IMR-90 (cell line): ENCODE data around the gene SYNGR1. TPM values are rescaled to one million over a fixed set of nuclear protein-coding genes. Genes with fewer than 3 reads are reported as not detected.

Experiments used
- ATAC-seq: fragments of 200-7000 bp; cut with Tn5 transposase; 2 replicates; pipeline ENCODE4 v1.9.1; 2020; ENCODE audit warnings: low read depth, mild to moderate bottlenecking, moderate library complexity
- BruUV-seq: library from RNA; stranded (reverse); fragments of 400-500 nt; replicated peaks from 2 replicates; lab custom pipeline; 2021; lab: Mats Ljungman, UMichigan
- CTCF ChIA-PET: fragments of 300-600 bp; formaldehyde crosslinking; extraction: SDS; loops from one replicate; lab custom pipeline; 2021; ENCODE audit warnings: antibody characterized with exemption; lab: Yijun Ruan, JAX
- POLR2A ChIA-PET: fragments of 300-600 bp; sonication (Branson Sonifier 250); formaldehyde crosslinking; loops from one replicate; lab custom pipeline; 2022; ENCODE audit warnings: antibody characterized with exemption; ENCODE audit not compliant: unreplicated experiment; lab: Charles Lee
- DNase-seq: peaks from one replicate; pipeline ENCODE4 v3.0.0; 2013
- H2AFZ ChIP-seq: replicated peaks from 2 replicates; pipeline ENCODE3; 2013; ENCODE audit warnings: low read length, mild to moderate bottlenecking; ENCODE audit not compliant: poor library complexity
- H2AK5ac ChIP-seq: 2 replicates; pipeline ENCODE4 v1.6.1; 2013; ENCODE audit warnings: low read depth, low read length, inconsistent platforms
- H2AK9ac ChIP-seq: replicated peaks from 2 replicates; pipeline ENCODE3; 2013; ENCODE audit warnings: mild to moderate bottlenecking, low read depth, low read length, moderate library complexity; ENCODE audit not compliant: poor library complexity
- H2BK120ac ChIP-seq: 2 replicates; pipeline ENCODE4 v1.6.1; 2013; ENCODE audit warnings: low read depth, low read length, inconsistent platforms
- H2BK15ac ChIP-seq: 3 replicates; pipeline ENCODE4 v1.6.1; 2013; ENCODE audit warnings: low read depth, low read length, inconsistent platforms
- H2BK20ac ChIP-seq: 2 replicates; pipeline ENCODE4 v1.6.1; 2013; ENCODE audit warnings: low read depth, mild to moderate bottlenecking, inconsistent platforms, low read length, moderate library complexity
- H2BK5ac ChIP-seq: 2 replicates; pipeline ENCODE4 v1.6.1; 2013; ENCODE audit warnings: mild to moderate bottlenecking, low read depth, low read length, inconsistent platforms; ENCODE audit not compliant: poor library complexity, severe bottlenecking
- H3K14ac ChIP-seq: replicated peaks from 2 replicates; pipeline ENCODE4 v1.6.1; 2013; ENCODE audit warnings: low read depth, low read length, inconsistent platforms
- H3K18ac ChIP-seq: 2 replicates; pipeline ENCODE4 v1.6.1; 2013; ENCODE audit warnings: low read depth, low read length, control low read depth
- H3K23ac ChIP-seq: 2 replicates; pipeline ENCODE4 v1.6.1; 2013; ENCODE audit warnings: low read depth, low read length, inconsistent platforms
- H3K27ac ChIP-seq: 2 replicates; pipeline ENCODE4 v1.5.1; 2013; ENCODE audit warnings: mild to moderate bottlenecking, control low read depth, low read length; ENCODE audit not compliant: insufficient read depth
- H3K27me3 ChIP-seq: 2 replicates; pipeline ENCODE4 v1.6.1; 2013; ENCODE audit warnings: low read length; ENCODE audit not compliant: control insufficient read depth, insufficient read depth
- H3K36me3 ChIP-seq: 2 replicates; pipeline ENCODE4 v1.6.1; 2013; ENCODE audit warnings: low read length, mixed read lengths; ENCODE audit not compliant: control insufficient read depth, insufficient read depth
- H3K4ac ChIP-seq: 2 replicates; pipeline ENCODE4 v1.6.1; 2013; ENCODE audit warnings: low read depth, low read length, inconsistent platforms
- H3K4me1 ChIP-seq: 2 replicates; pipeline ENCODE4 v1.6.1; 2013; ENCODE audit warnings: low read length, mixed read lengths; ENCODE audit not compliant: control insufficient read depth, insufficient read depth
- H3K4me2 ChIP-seq: 2 replicates; pipeline ENCODE4 v1.6.1; 2013; ENCODE audit warnings: low read depth, mild to moderate bottlenecking, control low read depth, low read length, moderate library complexity
- H3K4me3 ChIP-seq: 2 replicates; pipeline ENCODE4 v1.5.1; 2013; ENCODE audit warnings: low read depth, mild to moderate bottlenecking, control low read depth, low read length, moderate library complexity; ENCODE audit not compliant: insufficient read depth
- H3K56ac ChIP-seq: 2 replicates; pipeline ENCODE4 v1.6.1; 2013; ENCODE audit warnings: low read length, inconsistent platforms; ENCODE audit not compliant: insufficient read depth; ENCODE audit errors: extremely low read depth
- H3K79me1 ChIP-seq, 2 experiments: 2 replicates each; pipeline ENCODE4 v1.6.1; 2013; ENCODE audit warnings: low read length in 2 of 2, inconsistent platforms in 1 of 2, low read depth in 1 of 2
- H3K9ac ChIP-seq: 2 replicates; pipeline ENCODE4 v1.6.1; 2013; ENCODE audit warnings: low read depth, low read length, control low read depth
- H3K9me1 ChIP-seq: 2 replicates; pipeline ENCODE4 v1.6.1; 2013; ENCODE audit warnings: low read length, inconsistent platforms; ENCODE audit not compliant: insufficient read depth
- H3K9me3 ChIP-seq: 2 replicates; pipeline ENCODE4 v1.6.1; 2013; ENCODE audit warnings: low read length; ENCODE audit not compliant: control insufficient read depth, insufficient read depth
- H4K20me1 ChIP-seq: 2 replicates; pipeline ENCODE4 v1.6.1; 2013; ENCODE audit warnings: low read length, inconsistent platforms; ENCODE audit not compliant: insufficient read depth
- H4K5ac ChIP-seq: 2 replicates; pipeline ENCODE4 v1.6.1; 2013; ENCODE audit warnings: mild to moderate bottlenecking, low read depth, low read length, control low read depth
- H4K8ac ChIP-seq, 2 experiments: 2 replicates each; pipeline ENCODE4 v1.6.1; 2013; ENCODE audit warnings: low read depth in 2 of 2, low read length in 2 of 2, control low read depth in 1 of 2, inconsistent platforms in 1 of 2
- H4K91ac ChIP-seq: 2 replicates; pipeline ENCODE4 v1.6.1; 2013; ENCODE audit warnings: low read depth, low read length, inconsistent platforms; ENCODE audit not compliant: insufficient read depth
- BHLHE40 ChIP-seq: fragments of 150-350 bp; IDR thresholded peaks from 2 replicates; pipeline ENCODE4 v1.6.1; 2016; ENCODE audit warnings: mild to moderate bottlenecking, low read depth, low read length
- CEBPB ChIP-seq: IDR thresholded peaks from 2 replicates; pipeline ENCODE4 v1.6.1; 2012; ENCODE audit warnings: low read depth, low read length, improper control_type of control experiment
- CHD1 ChIP-seq: IDR thresholded peaks from 2 replicates; pipeline ENCODE4 v1.6.1; 2012; ENCODE audit warnings: low read depth, low read length, improper control_type of control experiment
- CTCF ChIP-seq: conservative IDR thresholded peaks from 2 replicates; pipeline ENCODE4 v1.5.1; 2012; ENCODE audit warnings: mild to moderate bottlenecking, low read depth, low read length, improper control_type of control experiment
- ELK1 ChIP-seq: fragments of 150-350 bp; IDR thresholded peaks from 2 replicates; pipeline ENCODE4 v1.6.1; 2016; ENCODE audit warnings: low read depth, mild to moderate bottlenecking, low read length, moderate library complexity, borderline replicate concordance
- FOS ChIP-seq: fragments of 150-350 bp; IDR thresholded peaks from 2 replicates; pipeline ENCODE4 v1.6.1; 2016; ENCODE audit warnings: low read depth, low read length
- MAFK ChIP-seq: IDR thresholded peaks from 2 replicates; pipeline ENCODE4 v1.6.1; 2012; ENCODE audit warnings: low read depth, low read length, improper control_type of control experiment
- MAZ ChIP-seq: IDR thresholded peaks from 2 replicates; pipeline ENCODE4 v1.6.1; 2012; ENCODE audit warnings: low read depth, mild to moderate bottlenecking, low read length, improper control_type of control experiment, moderate library complexity, borderline replicate concordance
- MXI1 ChIP-seq: IDR thresholded peaks from 2 replicates; pipeline ENCODE4 v1.6.1; 2012; ENCODE audit warnings: low read depth, mild to moderate bottlenecking, low read length, moderate library complexity, borderline replicate concordance
- NFE2L2 ChIP-seq: fragments of 150-350 bp; IDR thresholded peaks from 2 replicates; pipeline ENCODE4 v1.6.1; 2016; ENCODE audit warnings: low read depth, mild to moderate bottlenecking, low read length
- POLR2A ChIP-seq: IDR thresholded peaks from 2 replicates; pipeline ENCODE4 v1.6.1; 2012; ENCODE audit warnings: mild to moderate bottlenecking, low read depth, low read length
- RAD21 ChIP-seq: IDR thresholded peaks from 2 replicates; pipeline ENCODE4 v1.6.1; 2012; ENCODE audit warnings: low read length, improper control_type of control experiment
- RCOR1 ChIP-seq: IDR thresholded peaks from 2 replicates; pipeline ENCODE4 v1.6.1; 2012; ENCODE audit warnings: mild to moderate bottlenecking, low read length, improper control_type of control experiment; ENCODE audit not compliant: insufficient replicate concordance
- RFX5 ChIP-seq: IDR thresholded peaks from 2 replicates; pipeline ENCODE4 v1.8.0; 2012; ENCODE audit warnings: low read depth, mild to moderate bottlenecking, low read length, moderate library complexity
- SMC3 ChIP-seq: fragments of 150-350 bp; IDR thresholded peaks from 2 replicates; pipeline ENCODE4 v1.6.1; 2016; ENCODE audit warnings: low read depth, mild to moderate bottlenecking, antibody characterized with exemption, low read length, moderate library complexity
- USF2 ChIP-seq: fragments of 150-350 bp; IDR thresholded peaks from 2 replicates; pipeline ENCODE4 v1.6.1; 2017; ENCODE audit warnings: mild to moderate bottlenecking, antibody characterized with exemption, low read length, low read depth
- WGBS, 2 experiments: methylation state at CpG; one replicate each; pipeline versions ENCODE4 v1.1.5 to v1.1.7; 2013; ENCODE audit warnings: missing lambda C conversion rate in 2 of 2; ENCODE audit not compliant: insufficient read length in 1 of 2; ENCODE audit errors: extremely low coverage in 2 of 2; 5-methylcytosine and 5-hydroxymethylcytosine counted together
- dilution Hi-C: fragments of 300-500 bp; cut with HindIII; formaldehyde crosslinking; loops from one replicate; pipeline ENCODE4 v1.14.3; 2018; ENCODE audit warnings: low sequenced_read_pairs; ENCODE audit not compliant: unreplicated experiment
- in situ Hi-C: fragments of 300-500 bp; cut with MboI; formaldehyde crosslinking; loops from 3 replicates; pipeline ENCODE4 v1.14.3; 2019; ENCODE audit warnings: low sequenced_read_pairs, inconsistent platforms, mixed read lengths
- intact Hi-C: fragments of 100-400 bp; cut with micrococcal nuclease; formaldehyde crosslinking; loops from 2 replicates; pipeline ENCODE4 v1.10.0; 2022
- polyA plus RNA-seq, 3 experiments: library from polyadenylated mRNA; depleted of rRNA; stranded (reverse); fragments of >200 nt; gene quantifications; 2 replicates each; pipeline ENCODE4 v1.2.3, GENCODE V29; 2012; ENCODE audit warnings: low replicate concordance in 1 of 3
- total RNA-seq: library from RNA; depleted of rRNA; stranded (reverse); fragments of >200 nt; gene quantifications from 2 replicates; pipeline ENCODE4 v1.2.3, GENCODE V29; 2012

SYNGR1 gene
- total and polyA plus RNA-seq, 2 of the 4 experiments (the other 2 are of a cell fraction), result 6.3 to 81.5 TPM

- Histone ChIP-seq H3K9me1 (peaks cover 17% of the 10 kb centered on the region), H2AK9ac (no peak overlapping the region), H3K4me1 (peaks cover 15% of the 10 kb centered on the region), H3K27ac (no peak overlapping the region), H3K79me1 (peaks cover 9 to 26% of the 10 kb centered on the region in 2 experiments), H3K36me3 (no peaks in the 10 kb centered on the region), H3K14ac (no peak overlapping the region), H3K4me2 (no peak overlapping the region), H4K91ac (no peak overlapping the region), H2AFZ (no peak overlapping the region), H3K27me3 (no peaks in the 10 kb centered on the region), H2BK5ac (no peak overlapping the region), H2AK5ac (no peak overlapping the region), H2BK20ac (no peak overlapping the region), H3K56ac (no peak overlapping the region), H4K5ac (no peak overlapping the region), H3K9me3 (no peaks in the 10 kb centered on the region), H3K4ac (no peak overlapping the region), H3K18ac (no peak overlapping the region), H4K8ac (no peak overlapping the region), H2BK120ac (no peak overlapping the region), H2BK15ac (no peak overlapping the region), H3K9ac (no peak overlapping the region), H3K4me3 (no peak overlapping the region), H4K20me1 (peaks cover 12% of the 10 kb centered on the region), H3K23ac (no peak overlapping the region)
- in situ Hi-C loops (no loop called here), dilution Hi-C loops (no loop called here), intact Hi-C loops (no loop called here)
- ChIA-PET POLR2A (no interaction called here), CTCF (interaction anchor here (0.7 kb wide), 1 partner anchor 9 kb away, joined by 3 read pairs; no protein-coding TSS in a partner anchor)
- DNase-seq (no peak), ATAC-seq (no peak)
- WGBS, 2 experiments, result 97% methylated on average over 5 of the region's 7 CpGs; no CpG with 5 or more reads in 1 of the 2 experiments
- no TSS peak for BruUV-seq
- no peak for TF ChIP-seq SMC3
- no peak for TF ChIP-seq FOS
- no peak for TF ChIP-seq RFX5
- TF ChIP-seq USF2, result no peak
- TF ChIP-seq CEBPB, result no peak
- TF ChIP-seq ELK1, result no peak
- no peak for TF ChIP-seq CTCF
- TF ChIP-seq MAFK, result no peak
- no peak for TF ChIP-seq MXI1
- TF ChIP-seq RCOR1, result no peak
- TF ChIP-seq RAD21, result no peak
- TF ChIP-seq MAZ, result no peak
- TF ChIP-seq NFE2L2, result no peak
- TF ChIP-seq CHD1, result no peak
- TF ChIP-seq POLR2A, result no peak
- no peak for TF ChIP-seq BHLHE40
These were observed 2.6 kb downstream of the SYNGR1 start for GRCh38 chr22:39352306-39352891.
